Testis (tissue), 3 donors: ENCODE measurements around the gene TTLL3. TPM values are rescaled to one million over a fixed set of nuclear protein-coding genes. Genes with fewer than 3 reads are reported as not detected.
A peak's percentile ranks its signal among the peaks of the same experiment; 100 is the strongest.

Experiments
- DNase-seq: peaks from one replicate; pipeline ENCODE4 v3.0.0-alpha.2; 2019
- H3K27ac ChIP-seq, 2 donors: fragments of 200-600 bp; sonication (generic); one replicate each; pipeline ENCODE4 v1.5.1; 2019
- H3K27me3 ChIP-seq: fragments of 200-600 bp; sonication (generic); one replicate; pipeline ENCODE4 v1.5.1; 2019
- H3K36me3 ChIP-seq: fragments of 200-600 bp; sonication (generic); one replicate; pipeline ENCODE4 v1.5.1; 2017; ENCODE audit warnings: low read depth; ENCODE audit errors: missing control alignments
- H3K4me1 ChIP-seq: fragments of 200-600 bp; sonication (generic); one replicate; pipeline ENCODE4 v1.5.1; 2019
- H3K4me3 ChIP-seq, 2 donors: fragments of 200-600 bp; sonication (generic); one replicate each; pipeline ENCODE4 v1.5.1; 2017 to 2019
- H3K9me3 ChIP-seq: fragments of 200-600 bp; sonication (generic); one replicate; pipeline ENCODE4 v1.5.1; 2017
- CTCF ChIP-seq, 3 experiments: fragments of 450-650 bp in 2 of 3; fragments of 200-600 bp in 1 of 3; sonication (generic) in 1 of 3; IDR thresholded peaks; one replicate each; pipeline ENCODE4 v1.5.1; 2016 to 2019; ENCODE audit warnings: antibody characterized with exemption in 3 of 3, mild to moderate bottlenecking in 2 of 3, moderate library complexity in 1 of 3
- POLR2A ChIP-seq: fragments of 450-650 bp; IDR thresholded peaks from one replicate; pipeline ENCODE4 v1.6.1; 2017; ENCODE audit warnings: antibody characterized with exemption, mild to moderate bottlenecking, moderate library complexity
- WGBS, 2 donors: methylation state at CpG; one replicate each; pipeline ENCODE4 v1.1.5; 2018; 5-methylcytosine and 5-hydroxymethylcytosine counted together
- intact Hi-C: fragments of 100-400 bp; cut with DNase I; formaldehyde crosslinking; loops from one replicate; pipeline ENCODE4 v1.15.1; 2023; ENCODE audit warnings: low total_unique reads
- polyA plus RNA-seq: library from polyadenylated mRNA; stranded (reverse); fragments of 350-450 nt; fragmentation: Illumina TruSeq; extraction: RNeasy Lipid Tissue Mini Kit (QIAGEN cat#74804); gene quantifications from one replicate; pipeline ENCODE4 v1.2.3, GENCODE V29; 2014; ENCODE audit warnings: low read depth, low replicate concordance; ENCODE audit not compliant: insufficient read depth
- total RNA-seq, 2 donors: library from RNA; depleted of rRNA; stranded (reverse); fragments of >200 nt; gene quantifications; one replicate each; pipeline ENCODE4 v1.2.3, GENCODE V29; 2016

The TTLL3 gene
- total and polyA plus RNA-seq, 3 donors from 2014 or later, result 104 to 163 (median 142) TPM

- no peaks in the 10 kb centered on the region for H3K36me3 ChIP-seq
- intact Hi-C loops, result no loop called here
Measured at GRCh38 chr3:9794400-9794799, 15.7 kb upstream of the TTLL3 start.

GRCh38 chr3:9795207-9795606, 14.9 kb upstream of the TTLL3 start:
- Histone ChIP-seq H3K27ac (no peak overlapping the region), H3K36me3 (no peaks in the 10 kb centered on the region), H3K9me3 (no peaks in the 10 kb centered on the region), H3K4me3 (no peak overlapping the region), H3K27me3 (no peaks in the 10 kb centered on the region), H3K4me1 (peaks cover 8% of the 10 kb centered on the region)
- DNase-seq, result no peak
- TF ChIP-seq POLR2A, result no peak
- no peak for TF ChIP-seq CTCF (IDR thresholded peaks at IDR 0.05)
- 80 to 91% methylated on average over 5 of the region's 5 CpGs for WGBS, 2 donors
- intact Hi-C loops, result no loop called here

More at GRCh38 chr3:9794400-9794799, 15.7 kb upstream of the TTLL3 start:
- 87 to 88% methylated on average over 11 of the region's 11 CpGs for WGBS, 2 donors
- Histone ChIP-seq H3K4me1 (peaks cover 8% of the 10 kb centered on the region), H3K27me3 (no peaks in the 10 kb centered on the region), H3K27ac (no peak overlapping the region), H3K9me3 (no peaks in the 10 kb centered on the region), H3K4me3 (no peak overlapping the region)
- TF ChIP-seq POLR2A, result no peak
- TF ChIP-seq CTCF (IDR thresholded peaks at IDR 0.05), result no peak
- DNase-seq, result no peak

GRCh38 chr3:9797196-9797945, 12.7 kb upstream of the TTLL3 start:
- Histone ChIP-seq H3K36me3 (no peaks in the 10 kb centered on the region), H3K27ac (no peak overlapping the region), H3K9me3 (no peaks in the 10 kb centered on the region), H3K27me3 (no peaks in the 10 kb centered on the region), H3K4me3 (no peak overlapping the region), H3K4me1 (peaks cover 8% of the 10 kb centered on the region)
- intact Hi-C loops, result no loop called here
- DNase-seq, result no peak
- no peak for TF ChIP-seq POLR2A
- 91 to 93% methylated on average over 12 of the region's 12 CpGs for WGBS, 2 donors

DNA sequence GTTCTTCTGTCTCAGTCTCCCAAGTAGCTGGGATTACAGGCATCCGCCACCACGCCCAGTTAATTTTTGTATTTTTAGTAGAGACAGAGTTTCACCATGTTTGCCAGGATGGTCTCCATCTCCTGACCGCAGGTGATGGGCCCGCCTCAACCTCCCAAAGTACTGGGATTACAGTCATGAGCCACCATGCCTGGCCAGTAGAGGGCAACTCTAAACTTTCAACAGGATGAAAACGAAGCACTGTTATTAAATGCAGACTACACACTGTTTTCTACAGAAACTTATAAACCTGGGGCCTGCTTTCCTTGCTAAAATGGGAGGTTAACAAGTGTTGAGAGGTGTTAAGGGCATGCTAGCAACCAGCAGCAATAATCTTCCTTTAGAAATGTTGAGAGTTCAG, 9.5 kb upstream of the TTLL3 start:
- H3K27ac ChIP-seq, result no peak overlapping the region
- 86 to 87% methylated on average over 5 of the region's 5 CpGs for WGBS, 2 donors
- H3K4me3 ChIP-seq, result no peak overlapping the region
- no peaks in the 10 kb centered on the region for H3K9me3 ChIP-seq
- no peaks in the 10 kb centered on the region for H3K4me1 ChIP-seq
- no peaks in the 10 kb centered on the region for H3K27me3 ChIP-seq
- DNase-seq, result no peak
- intact Hi-C loops, result loop anchor here (10.0 kb wide), 1 partner anchor 146 kb away; no protein-coding TSS in a partner anchor
- no peaks in the 10 kb centered on the region for H3K36me3 ChIP-seq
- TF ChIP-seq POLR2A (no peak), CTCF (IDR thresholded peaks at IDR 0.05) (peak in 2 of 3 experiments; percentile 12 to 22)

GRCh38 chr3:9803494-9803893, 6.6 kb upstream of the TTLL3 start:
- no peaks in the 10 kb centered on the region for H3K9me3 ChIP-seq
- peak overlapping the region in 1 of 2 donors; percentile 39 for H3K27ac ChIP-seq
- intact Hi-C loops, result loop anchor here (10.0 kb wide), 1 partner anchor 149 kb away; no protein-coding TSS in a partner anchor
- H3K4me3 ChIP-seq, result no peak overlapping the region
- H3K36me3 ChIP-seq, result no peaks in the 10 kb centered on the region
- 65 to 79% methylated on average over 1 of the region's 1 CpG for WGBS, 2 donors
- no peak for DNase-seq
- H3K27me3 ChIP-seq, result no peaks in the 10 kb centered on the region
- no peak for TF ChIP-seq CTCF (IDR thresholded peaks at IDR 0.05)
- TF ChIP-seq POLR2A, result no peak
- no peaks in the 10 kb centered on the region for H3K4me1 ChIP-seq
